Thoracic aorta (tissue), 2 donors: ENCODE measurements around the gene ULBP2. TPM values are rescaled to one million over a fixed set of nuclear protein-coding genes. Genes with fewer than 3 reads are reported as not detected.

ENCODE experiments used
- ATAC-seq: fragments of 150-250 bp; one replicate; pipeline ENCODE4 v1.8.0; 2017; ENCODE audit warnings: low read depth; ENCODE audit not compliant: insufficient number of reproducible peaks, low FRiP score
- DNase-seq: peaks from one replicate; pipeline ENCODE4 v3.0.0-alpha.2; 2020; ENCODE audit warnings: low spot score
- H3K27ac ChIP-seq, 2 donors: fragments of 200-600 bp; sonication (generic); 1 replicate in 1 of 2; 2 replicates in 1 of 2; pipeline ENCODE4 v1.5.1; 2016; ENCODE audit warnings: mild to moderate bottlenecking in 2 of 2, moderate library complexity in 2 of 2
- H3K27me3 ChIP-seq: fragments of 200-600 bp; sonication (generic); replicated peaks from 2 replicates; pipeline ENCODE4 v1.6.0; 2016; ENCODE audit warnings: mild to moderate bottlenecking; ENCODE audit not compliant: insufficient read depth
- H3K36me3 ChIP-seq: fragments of 200-600 bp; sonication (generic); one replicate; pipeline ENCODE4 v1.5.1; 2016
- H3K4me1 ChIP-seq, 2 donors: fragments of 200-600 bp; sonication (generic); 1 replicate in 1 of 2; 2 replicates in 1 of 2; pipeline versions ENCODE4 v1.5.1 to v1.6.0; 2016; ENCODE audit warnings: low read depth in 2 of 2, mild to moderate bottlenecking in 1 of 2; ENCODE audit not compliant: control insufficient read depth in 1 of 2
- H3K4me3 ChIP-seq: fragments of 200-600 bp; sonication (generic); 2 replicates; pipeline ENCODE4 v1.5.1; 2016; ENCODE audit warnings: mild to moderate bottlenecking
- H3K9me3 ChIP-seq: fragments of 200-600 bp; sonication (generic); 2 replicates; pipeline ENCODE4 v1.5.1; 2016
- CTCF ChIP-seq: fragments of 200-600 bp; sonication (generic); IDR thresholded peaks from one replicate; pipeline ENCODE4 v1.5.1; 2019; ENCODE audit warnings: antibody characterized with exemption
- total RNA-seq, 2 donors: library from RNA; depleted of rRNA; stranded (reverse); fragments of >200 nt; gene quantifications; one replicate each; pipeline versions ENCODE4 v1.1.0 to v1.2.3, GENCODE V29; 2016

ULBP2 gene
- total RNA-seq, 2 donors from 2014 or later, result 0.41 TPM; not detected in 1

GRCh38 chr6:149983145-149983544 is 41.3 kb downstream of the ULBP2 start:
- H3K27me3 ChIP-seq, result peaks cover 37% of the 10 kb centered on the region
- TF ChIP-seq CTCF, result no peak
- H3K9me3 ChIP-seq, result peaks cover 9% of the 10 kb centered on the region
- no peak overlapping the region for H3K4me3 ChIP-seq
- H3K36me3 ChIP-seq, result no peaks in the 10 kb centered on the region
- no peaks in the 10 kb centered on the region for H3K4me1 ChIP-seq
- DNase-seq (no peak), ATAC-seq (no peak)
- H3K27ac ChIP-seq, result no peak overlapping the region

- no peak for DNase-seq
- H3K36me3 ChIP-seq, result no peaks in the 10 kb centered on the region
- H3K4me3 ChIP-seq, result no peak overlapping the region
- H3K27ac ChIP-seq, result no peak overlapping the region
- TF ChIP-seq CTCF, result no peak
- peaks cover 53% of the 10 kb centered on the region for H3K27me3 ChIP-seq
- peaks cover 13% of the 10 kb centered on the region for H3K9me3 ChIP-seq
- peaks cover 0 to under 1% of the 10 kb centered on the region in 2 donors for H3K4me1 ChIP-seq
- ATAC-seq, result no peak
These were observed 43.0 kb downstream of the ULBP2 start for GRCh38 chr6:149984773-149985172.

- H3K4me1 ChIP-seq, result peaks cover 2 to 7% of the 10 kb centered on the region in 2 donors
- no peaks in the 10 kb centered on the region for H3K36me3 ChIP-seq
- peaks cover 60% of the 10 kb centered on the region for H3K27me3 ChIP-seq
- ATAC-seq, result no peak
- no peak for TF ChIP-seq CTCF
- H3K27ac ChIP-seq, result no peak overlapping the region
- no peak for DNase-seq
- no peak overlapping the region for H3K4me3 ChIP-seq
- peaks cover 13% of the 10 kb centered on the region for H3K9me3 ChIP-seq
These were observed 43.7 kb downstream of the ULBP2 start for GRCh38 chr6:149985481-149985937.

GRCh38 chr6:149987602-149988107 is 45.8 kb downstream of the ULBP2 start:
- DNase-seq (no peak), ATAC-seq (no peak)
- Histone ChIP-seq H3K4me3 (no peak overlapping the region), H3K9me3 (peaks cover 13% of the 10 kb centered on the region), H3K4me1 (peaks cover 5 to 14% of the 10 kb centered on the region in 2 donors), H3K27me3 (peaks cover 57% of the 10 kb centered on the region), H3K36me3 (no peaks in the 10 kb centered on the region), H3K27ac (no peak overlapping the region)
- TF ChIP-seq CTCF, result no peak

- DNase-seq (no peak), ATAC-seq (no peak)
- Histone ChIP-seq H3K4me3 (no peak overlapping the region), H3K27ac (no peak overlapping the region), H3K4me1 (peaks cover 5 to 14% of the 10 kb centered on the region in 2 donors), H3K36me3 (no peaks in the 10 kb centered on the region), H3K9me3 (peaks cover 13% of the 10 kb centered on the region), H3K27me3 (peaks cover 65% of the 10 kb centered on the region)
- no peak for TF ChIP-seq CTCF
These were observed 46.9 kb downstream of the ULBP2 start for GRCh38 chr6:149988550-149989346.
